Osteoblast (primary cell): Measurements from ENCODE around the gene PIH1D1. TPM values are rescaled to one million over a fixed set of nuclear protein-coding genes. Genes with fewer than 3 reads are reported as not detected.
A peak's percentile ranks its signal among the peaks of the same experiment; 100 is the strongest.

Experiments used
- DNase-seq: peaks from one replicate; pipeline ENCODE4 v3.0.0; 2011; ENCODE audit warnings: low spot score, mixed read lengths; ENCODE audit not compliant: insufficient read length; ENCODE audit errors: missing footprints
- H2AFZ ChIP-seq: 2 replicates; pipeline ENCODE4 v1.6.0; 2011; ENCODE audit warnings: mild to moderate bottlenecking, low read length
- H3K27ac ChIP-seq: 2 replicates; pipeline ENCODE4 v1.5.1; 2011; ENCODE audit warnings: mild to moderate bottlenecking, low read depth, low read length, moderate library complexity
- H3K27me3 ChIP-seq: 2 replicates; pipeline ENCODE4 v1.6.0; 2012; ENCODE audit warnings: mild to moderate bottlenecking, control low read depth, inconsistent platforms, low read length, moderate library complexity; ENCODE audit not compliant: insufficient read depth
- H3K36me3 ChIP-seq: 2 replicates; pipeline ENCODE4 v1.5.1; 2011; ENCODE audit warnings: mild to moderate bottlenecking, low read length, control low read depth, moderate library complexity; ENCODE audit not compliant: insufficient read depth
- H3K4me1 ChIP-seq: 2 replicates; pipeline ENCODE4 v1.5.1; 2011; ENCODE audit warnings: mild to moderate bottlenecking, low read length, control low read depth, moderate library complexity; ENCODE audit not compliant: insufficient read depth
- H3K4me2 ChIP-seq: 2 replicates; pipeline ENCODE4 v1.6.0; 2011; ENCODE audit warnings: mild to moderate bottlenecking, low read length; ENCODE audit not compliant: insufficient read depth
- H3K4me3 ChIP-seq: fragments of 200-600 bp; sonication (generic); 3 replicates; pipeline ENCODE4 v1.5.1; 2012; ENCODE audit warnings: mild to moderate bottlenecking, low read length, inconsistent platforms; ENCODE audit not compliant: insufficient read depth
- H3K79me2 ChIP-seq: 2 replicates; pipeline ENCODE4 v1.6.0; 2012; ENCODE audit warnings: mild to moderate bottlenecking, low read length, control low read depth, inconsistent platforms; ENCODE audit not compliant: insufficient read depth
- H3K9me3 ChIP-seq: 2 replicates; pipeline ENCODE4 v1.5.1; 2011; ENCODE audit warnings: low read depth, low read length, control low read depth
- H4K20me1 ChIP-seq: 2 replicates; pipeline ENCODE4 v1.6.0; 2012; ENCODE audit warnings: mild to moderate bottlenecking, low read length, control low read depth; ENCODE audit not compliant: insufficient read depth
- CTCF ChIP-seq: IDR thresholded peaks from 2 replicates; pipeline ENCODE4 v1.5.1; 2011; ENCODE audit warnings: mild to moderate bottlenecking, low read depth, low read length, moderate library complexity; ENCODE audit errors: extremely low read depth
- total RNA-seq: library from RNA; depleted of rRNA; stranded (reverse); fragments of >200 nt; gene quantifications from 2 replicates; pipeline ENCODE4 v1.2.3, GENCODE V29; 2012

PIH1D1 gene
- total RNA-seq, 1 donor, result 79.3 TPM

GRCh38 chr19:49491804-49492572, 40.4 kb upstream of the PIH1D1 start:
- no peak overlapping the region for H3K4me3 ChIP-seq
- no peak overlapping the region for H3K4me2 ChIP-seq
- H3K27ac ChIP-seq, result no peak overlapping the region
- H3K4me1 ChIP-seq, result peaks cover 13% of the 10 kb centered on the region
- no peak for DNase-seq
- peaks cover 45% of the 10 kb centered on the region for H4K20me1 ChIP-seq
- peaks cover 47% of the 10 kb centered on the region for H3K36me3 ChIP-seq
- H3K27me3 ChIP-seq, result no peaks in the 10 kb centered on the region
- H3K79me2 ChIP-seq, result peaks cover 46% of the 10 kb centered on the region
- H2AFZ ChIP-seq, result no peak overlapping the region
- H3K9me3 ChIP-seq, result no peaks in the 10 kb centered on the region
- TF ChIP-seq CTCF, result no peak

GRCh38 chr19:49491030-49491803, 39.6 kb upstream of the PIH1D1 start:
- H3K9me3 ChIP-seq, result no peaks in the 10 kb centered on the region
- peak; percentile 52 for DNase-seq
- H3K27ac ChIP-seq, result no peak overlapping the region
- peaks cover 38% of the 10 kb centered on the region for H3K79me2 ChIP-seq
- H3K4me3 ChIP-seq, result no peak overlapping the region
- no peak overlapping the region for H3K4me2 ChIP-seq
- no peak for TF ChIP-seq CTCF
- H3K36me3 ChIP-seq, result peaks cover 47% of the 10 kb centered on the region
- H4K20me1 ChIP-seq, result peaks cover 45% of the 10 kb centered on the region
- no peak overlapping the region for H2AFZ ChIP-seq
- H3K27me3 ChIP-seq, result no peaks in the 10 kb centered on the region
- H3K4me1 ChIP-seq, result peaks cover 13% of the 10 kb centered on the region

- Histone ChIP-seq H3K4me2 (peak overlapping the region; percentile 85), H3K4me1 (peaks cover 13% of the 10 kb centered on the region), H4K20me1 (peaks cover 45% of the 10 kb centered on the region), H3K36me3 (peaks cover 47% of the 10 kb centered on the region), H3K4me3 (peak overlapping the region; percentile 96), H3K79me2 (peaks cover 38% of the 10 kb centered on the region), H3K9me3 (no peaks in the 10 kb centered on the region), H3K27me3 (no peaks in the 10 kb centered on the region), H3K27ac (peak overlapping the region; percentile 27), H2AFZ (no peak overlapping the region)
- no peak for DNase-seq
- TF ChIP-seq CTCF, result no peak
These were observed 38.8 kb upstream of the PIH1D1 start for GRCh38 chr19:49490287-49491029.
